Lung (tissue), 12 donors: ENCODE results near the gene STRIP1. TPM values are rescaled to one million over a fixed set of nuclear protein-coding genes. Genes with fewer than 3 reads are reported as not detected.

ENCODE experiments used
- ATAC-seq: fragments of 200-7000 bp; cut with Tn5 transposase; one replicate; pipeline ENCODE4 v1.9.1; 2020; ENCODE audit warnings: moderate number of reproducible peaks; ENCODE audit not compliant: insufficient read depth, low FRiP score
- DNase-seq, 3 donors: peaks; one replicate each; pipeline ENCODE4 v3.0.0-alpha.2; 2013 to 2017
- H3K27ac ChIP-seq, 2 donors: one replicate each; pipeline ENCODE4 v1.5.1; 2013; ENCODE audit warnings: mild to moderate bottlenecking in 2 of 2, moderate library complexity in 2 of 2, control low read depth in 1 of 2, inconsistent platforms in 1 of 2, low read depth in 1 of 2, low read length in 1 of 2
- H3K27me3 ChIP-seq, 3 donors: one replicate each; pipeline ENCODE4 v1.5.1; 2013; ENCODE audit warnings: low read length in 2 of 3; ENCODE audit not compliant: control insufficient read depth in 3 of 3, insufficient read depth in 3 of 3
- H3K36me3 ChIP-seq, 4 donors: one replicate each; pipeline ENCODE4 v1.5.1; 2013; ENCODE audit warnings: low read length in 4 of 4, mild to moderate bottlenecking in 1 of 4, moderate library complexity in 1 of 4; ENCODE audit not compliant: control insufficient read depth in 4 of 4, insufficient read depth in 4 of 4
- H3K4me1 ChIP-seq, 5 donors: one replicate each; pipeline ENCODE4 v1.5.1; 2013; ENCODE audit warnings: low read length in 5 of 5, mild to moderate bottlenecking in 2 of 5, moderate library complexity in 1 of 5; ENCODE audit not compliant: control insufficient read depth in 5 of 5, insufficient read depth in 5 of 5
- H3K4me3 ChIP-seq: one replicate; pipeline ENCODE4 v1.5.1; 2013; ENCODE audit warnings: mild to moderate bottlenecking, control low read depth, moderate library complexity
- H3K9ac ChIP-seq, 2 donors: one replicate each; pipeline ENCODE4 v1.5.1; 2013; ENCODE audit warnings: low read length in 2 of 2, control low read depth in 1 of 2; ENCODE audit not compliant: insufficient read depth in 1 of 2
- H3K9me3 ChIP-seq, 4 donors: one replicate each; pipeline ENCODE4 v1.5.1; 2013; ENCODE audit warnings: low read length in 3 of 4, mild to moderate bottlenecking in 1 of 4, moderate library complexity in 1 of 4; ENCODE audit not compliant: control insufficient read depth in 4 of 4, insufficient read depth in 3 of 4
- WGBS, 2 donors: extraction: QIAGEN DNeasy Blood & Tissue Kit; methylation state at CpG; one replicate each; pipeline ENCODE4 v1.1.7; 2013; 5-methylcytosine and 5-hydroxymethylcytosine counted together
- polyA plus RNA-seq, 2 donors: library from polyadenylated mRNA; stranded (reverse); fragments of 200-250 nt; gene quantifications; one replicate each; pipeline ENCODE4 v1.2.1, GENCODE V29; 2013
- total RNA-seq, 2 donors: library from RNA; depleted of rRNA in 1 of 2; stranded (reverse); fragments of >200 nt in 1 of 2; gene quantifications; one replicate each; pipeline ENCODE4 v1.2.1, GENCODE V29; 2014 to 2021
- TF ChIP-seq, protein P1 (sequence below): IDR thresholded peaks from 2 replicates; pipeline ENCODE4 v1.5.1; 2012; ENCODE audit warnings: mild to moderate bottlenecking; ENCODE audit errors: control extremely low read depth, extremely low read depth
- donor health status: control.
- donor health status: control.
- donor health status: Bipolar disorder and iron deficiency.
- donor health status: healthy.
- donor health status: DM: yes; HTN: yes; CAD: no.

STRIP1 gene
- total and polyA plus RNA-seq, 4 donors, result 11.7 to 68.2 (median 28.5) TPM

DNA sequence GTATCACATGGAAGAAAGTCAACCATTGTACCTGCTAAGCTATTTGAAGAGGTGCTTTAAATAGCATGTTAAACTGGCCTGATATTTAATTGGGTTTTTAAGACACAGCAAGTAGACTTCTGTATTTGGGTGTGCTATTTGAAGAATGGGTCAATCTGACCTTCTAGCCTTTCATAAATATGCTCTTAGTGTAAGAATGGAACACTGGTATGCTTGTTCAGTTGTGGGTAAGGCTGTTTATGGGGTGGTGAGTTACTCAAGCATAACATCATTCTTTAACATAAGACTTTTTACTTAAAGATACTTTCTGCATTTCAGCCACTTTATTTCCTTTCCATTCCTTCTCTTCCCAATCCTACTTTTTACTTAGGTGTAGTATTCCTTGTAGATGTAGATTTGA, 28.5 kb upstream of the STRIP1 start:
- H3K4me1 ChIP-seq, result peaks cover 3 to 35% (median 31%) of the 10 kb centered on the region in 5 donors
- peaks cover 6 to 15% (median 10%) of the 10 kb centered on the region in 4 donors for H3K36me3 ChIP-seq
- H3K27ac ChIP-seq, result peak overlapping the region in 1 of 2 donors; percentile 50
- no peak overlapping the region for H3K9ac ChIP-seq
- no peaks in the 10 kb centered on the region for H3K9me3 ChIP-seq
- TF ChIP-seq, protein P1, sequence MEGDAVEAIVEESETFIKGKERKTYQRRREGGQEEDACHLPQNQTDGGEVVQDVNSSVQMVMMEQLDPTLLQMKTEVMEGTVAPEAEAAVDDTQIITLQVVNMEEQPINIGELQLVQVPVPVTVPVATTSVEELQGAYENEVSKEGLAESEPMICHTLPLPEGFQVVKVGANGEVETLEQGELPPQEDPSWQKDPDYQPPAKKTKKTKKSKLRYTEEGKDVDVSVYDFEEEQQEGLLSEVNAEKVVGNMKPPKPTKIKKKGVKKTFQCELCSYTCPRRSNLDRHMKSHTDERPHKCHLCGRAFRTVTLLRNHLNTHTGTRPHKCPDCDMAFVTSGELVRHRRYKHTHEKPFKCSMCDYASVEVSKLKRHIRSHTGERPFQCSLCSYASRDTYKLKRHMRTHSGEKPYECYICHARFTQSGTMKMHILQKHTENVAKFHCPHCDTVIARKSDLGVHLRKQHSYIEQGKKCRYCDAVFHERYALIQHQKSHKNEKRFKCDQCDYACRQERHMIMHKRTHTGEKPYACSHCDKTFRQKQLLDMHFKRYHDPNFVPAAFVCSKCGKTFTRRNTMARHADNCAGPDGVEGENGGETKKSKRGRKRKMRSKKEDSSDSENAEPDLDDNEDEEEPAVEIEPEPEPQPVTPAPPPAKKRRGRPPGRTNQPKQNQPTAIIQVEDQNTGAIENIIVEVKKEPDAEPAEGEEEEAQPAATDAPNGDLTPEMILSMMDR, result no peak
- ATAC-seq (no peak), DNase-seq (no peak)
- no peaks in the 10 kb centered on the region for H3K27me3 ChIP-seq
- no peak overlapping the region for H3K4me3 ChIP-seq

DNA sequence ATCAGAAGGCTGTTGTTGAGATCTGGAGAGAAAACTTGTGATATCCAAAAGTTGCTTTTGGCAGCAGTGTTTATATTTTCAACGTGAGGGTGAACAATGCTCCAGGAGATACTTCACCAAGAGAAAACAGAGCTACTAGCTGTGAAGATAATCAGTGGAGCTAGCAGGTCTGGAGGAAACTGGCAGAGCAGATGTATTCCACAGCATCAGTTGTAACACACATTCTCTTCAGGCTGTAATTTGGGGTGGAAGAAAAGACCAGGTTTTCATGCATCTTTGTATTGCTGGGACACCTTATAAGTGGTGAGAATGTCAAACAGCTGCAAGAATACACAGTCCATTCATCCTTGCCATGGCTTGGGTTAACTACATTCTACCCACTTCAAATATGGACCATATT, 27.9 kb upstream of the STRIP1 start:
- WGBS, 2 donors, result 36 to 66% methylated on average over 1 of the region's 1 CpG
- peaks cover 3 to 35% (median 31%) of the 10 kb centered on the region in 5 donors for H3K4me1 ChIP-seq
- peaks cover 9 to 20% (median 13%) of the 10 kb centered on the region in 4 donors for H3K36me3 ChIP-seq

DNA sequence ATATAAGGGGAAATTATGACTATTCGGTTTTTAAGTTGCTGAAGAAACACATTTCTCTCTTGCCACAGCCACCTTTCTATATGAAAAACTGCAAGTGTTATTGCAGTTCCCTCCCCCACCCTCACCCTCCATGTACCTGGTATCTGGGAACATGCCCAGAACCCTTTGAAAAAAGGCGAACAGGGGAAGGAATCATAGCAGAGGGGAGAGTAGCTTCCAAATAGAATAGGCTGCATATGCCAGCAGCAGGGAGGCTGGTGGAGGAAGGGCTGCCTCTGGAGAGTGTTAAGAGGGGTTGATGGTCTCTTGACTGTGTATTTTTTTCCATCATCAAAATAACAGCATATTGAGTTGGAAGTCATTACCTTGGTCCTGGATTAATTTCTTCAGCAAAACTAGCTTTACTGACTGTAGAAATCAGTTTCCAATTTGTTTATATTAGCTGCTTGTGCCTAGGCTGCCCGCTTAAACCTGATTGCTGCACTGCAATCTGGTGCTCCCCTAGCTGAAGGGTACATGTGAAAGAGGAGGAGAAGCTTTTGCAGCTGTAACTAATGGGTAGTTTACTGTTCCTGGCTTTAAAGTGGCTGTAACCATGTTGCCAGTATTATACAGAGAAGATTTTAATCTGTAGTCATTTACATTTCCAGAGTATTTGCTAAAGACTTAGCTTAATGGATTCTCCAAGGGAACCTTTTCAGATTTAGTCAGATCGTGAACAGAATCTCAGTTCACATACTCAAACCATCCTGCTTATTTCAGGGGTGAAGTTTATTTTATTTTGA, 27.2 kb upstream of the STRIP1 start:
- no peak overlapping the region for H3K27ac ChIP-seq
- H3K9me3 ChIP-seq, result no peaks in the 10 kb centered on the region
- DNase-seq, result no peak
- H3K9ac ChIP-seq, result no peak overlapping the region
- WGBS, 2 donors, result 72 to 84% methylated on average over 4 of the region's 4 CpGs
- ATAC-seq, result no peak
- H3K4me3 ChIP-seq, result no peak overlapping the region
- H3K27me3 ChIP-seq, result no peaks in the 10 kb centered on the region
- H3K36me3 ChIP-seq, result peaks cover 12 to 28% (median 18%) of the 10 kb centered on the region in 4 donors
- H3K4me1 ChIP-seq, result peaks cover 3 to 33% (median 31%) of the 10 kb centered on the region in 5 donors
- TF ChIP-seq, protein P1, result no peak

More for the DNA sequence above, 27.9 kb upstream of the STRIP1 start:
- H3K27ac ChIP-seq, result peak overlapping the region; percentile 27 to 33
- no peaks in the 10 kb centered on the region for H3K27me3 ChIP-seq
- TF ChIP-seq, protein P1, result no peak
- no peak overlapping the region for H3K9ac ChIP-seq
- no peak for ATAC-seq
- H3K9me3 ChIP-seq, result no peaks in the 10 kb centered on the region
- no peak overlapping the region for H3K4me3 ChIP-seq
- DNase-seq, result no peak
